HG03457 (cell line): ENCODE measurements around the gene PDE6D.
"Not testable (repeated sequence)": the region's sequence is repeated elsewhere in the genome, so short reads cannot be mapped to it uniquely, and the experiment has no call there.

Experiments used
- ATAC-seq: cut with Tn5 transposase; IDR thresholded peaks from one replicate; pipeline ENCODE4 v1.9.1; 2021; ENCODE audit warnings: moderate number of reproducible peaks; ENCODE audit not compliant: unreplicated experiment

Gene PDE6D

DNA sequence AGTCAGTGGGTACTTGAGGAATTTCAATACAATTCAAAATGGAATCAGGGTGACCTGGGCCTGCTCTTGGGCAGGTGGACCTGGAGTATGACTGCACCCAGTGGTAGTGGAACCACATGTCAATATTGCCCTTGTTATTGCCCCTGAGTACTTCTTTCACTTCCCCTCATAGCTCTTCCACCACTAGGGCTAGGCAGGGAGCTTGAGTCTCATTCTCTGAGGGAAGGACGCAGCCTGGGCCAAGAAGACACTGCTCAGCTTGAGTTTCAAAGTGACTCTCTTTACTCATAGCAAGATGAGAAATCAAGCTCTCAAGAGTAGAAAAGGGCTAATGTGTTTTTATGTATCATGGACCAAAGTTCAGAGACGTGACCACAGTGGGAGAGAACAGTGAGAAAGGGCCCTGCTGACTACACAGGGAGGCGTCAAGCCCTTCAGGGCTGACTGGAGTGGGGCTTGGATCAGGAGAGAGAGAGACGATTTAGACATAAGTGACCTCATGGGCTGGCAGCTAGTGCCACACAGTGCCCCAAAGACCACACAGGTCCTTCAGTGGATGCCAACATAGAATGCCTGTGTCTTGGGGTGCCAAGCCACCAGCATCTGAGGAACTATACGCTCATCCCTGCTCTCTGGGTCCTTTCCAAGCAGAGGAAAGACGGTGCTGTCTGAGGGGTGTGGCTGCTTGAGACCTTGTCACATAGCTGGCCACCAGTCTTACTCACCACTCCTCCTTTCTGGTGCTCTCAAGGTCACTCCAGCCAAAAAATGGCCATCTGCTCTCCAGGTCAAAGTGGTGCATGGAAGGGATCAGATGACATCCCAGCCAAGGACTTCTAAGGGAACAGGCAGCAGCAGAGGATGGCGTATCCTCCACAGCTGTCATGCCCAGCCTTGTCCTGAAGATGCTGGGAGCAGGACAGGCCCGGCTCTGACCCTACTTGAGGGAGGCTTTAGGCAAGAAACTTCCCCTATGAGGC lies 59.8 kb downstream of the PDE6D start:
- no peak for ATAC-seq

DNA sequence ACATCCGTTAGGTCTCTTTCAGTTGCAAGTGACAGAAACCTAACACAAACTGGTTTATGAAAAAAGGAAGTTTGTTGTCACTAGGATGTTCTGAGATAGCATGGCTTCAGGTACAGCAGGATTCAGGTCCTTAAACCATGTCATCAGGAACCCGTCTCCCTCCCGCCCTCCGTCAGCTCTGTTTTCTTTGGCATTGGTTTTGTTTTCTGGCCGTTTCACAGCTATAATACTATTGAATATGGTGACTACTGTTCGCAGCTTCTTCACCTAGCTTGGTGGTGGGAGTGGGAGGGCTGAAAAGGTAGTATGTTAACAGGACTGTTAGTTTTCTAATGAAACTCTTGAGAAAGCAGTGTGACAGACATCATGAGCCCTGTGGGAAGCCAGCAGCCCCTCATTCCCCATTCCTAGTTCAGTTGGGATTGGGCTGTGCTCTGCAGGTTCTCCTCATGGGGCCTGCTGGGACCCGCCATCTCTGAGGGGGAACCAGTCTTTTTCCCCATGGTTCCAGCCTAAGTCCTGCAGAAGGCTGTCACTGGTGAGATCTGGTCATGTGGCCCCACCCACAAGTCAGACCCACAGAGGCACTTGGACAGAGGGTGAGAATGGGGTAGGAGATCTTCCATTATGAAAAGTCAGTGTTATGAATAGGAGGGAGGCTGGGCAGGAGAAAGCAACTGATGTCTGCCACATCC lies 60.6 kb downstream of the PDE6D start:
- no peak for ATAC-seq

DNA sequence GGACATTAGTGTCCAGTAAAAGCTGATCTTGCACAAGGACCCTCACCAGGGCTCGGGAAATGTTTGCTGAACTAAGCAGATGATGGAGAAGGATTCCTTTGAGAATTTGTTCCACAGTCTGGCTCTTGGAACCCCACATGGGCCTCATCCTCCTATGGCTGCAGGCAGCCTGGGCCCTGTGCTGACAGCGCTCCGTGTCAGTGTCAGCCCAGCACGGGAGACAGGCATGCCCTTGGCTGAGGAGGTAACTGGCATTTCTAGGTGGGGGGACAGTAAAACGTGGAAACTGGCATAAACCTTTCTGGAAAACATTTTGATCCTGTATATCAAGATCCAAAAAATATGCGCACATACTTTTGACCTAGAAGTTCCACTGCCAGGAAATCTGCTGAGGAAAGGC lies 62.3 kb downstream of the PDE6D start:
- ATAC-seq, result no peak

DNA sequence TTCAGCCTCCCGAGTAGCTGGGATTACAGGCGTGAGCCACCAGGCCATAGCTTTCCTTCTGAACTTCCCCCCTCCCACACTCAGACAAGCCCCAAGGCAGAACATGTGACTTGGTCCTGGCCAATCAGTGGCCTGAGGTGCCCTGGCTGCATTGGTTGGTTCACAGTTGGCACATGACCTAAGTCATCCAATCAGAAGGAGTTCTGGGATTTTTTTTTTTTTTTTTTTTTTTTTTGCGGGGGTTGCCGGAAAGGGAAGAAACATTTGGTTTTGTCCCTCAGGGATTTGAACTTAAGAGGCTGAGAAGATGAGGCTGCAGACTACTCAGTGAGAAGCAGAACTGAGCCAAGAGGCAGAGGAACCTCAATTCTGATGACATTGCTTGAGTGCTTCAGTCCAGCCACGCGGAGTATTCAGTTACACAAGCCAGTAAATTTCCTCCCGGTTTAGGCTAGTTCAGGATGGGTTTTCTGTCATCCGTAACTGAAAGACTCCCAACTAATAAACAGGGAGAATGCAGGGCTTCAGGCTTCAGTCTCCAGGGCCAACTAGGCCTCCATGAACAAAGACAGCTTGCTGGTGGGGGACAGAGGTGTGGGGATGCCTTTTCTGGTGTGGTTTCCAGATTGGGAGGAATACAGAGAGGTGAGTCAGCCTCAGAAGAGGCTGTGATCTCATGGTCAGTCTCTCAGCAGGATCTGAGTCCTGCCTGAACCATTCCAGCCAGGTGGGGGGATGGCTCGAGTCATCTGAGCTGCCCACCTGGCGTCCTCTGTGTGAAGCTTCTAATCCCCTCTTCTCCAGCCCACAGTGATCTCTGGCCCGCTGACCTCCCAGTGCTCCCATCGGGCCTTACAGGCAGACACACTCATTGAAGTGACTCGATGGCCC lies 63.6 kb downstream of the PDE6D start:
- ATAC-seq, result no peak

DNA sequence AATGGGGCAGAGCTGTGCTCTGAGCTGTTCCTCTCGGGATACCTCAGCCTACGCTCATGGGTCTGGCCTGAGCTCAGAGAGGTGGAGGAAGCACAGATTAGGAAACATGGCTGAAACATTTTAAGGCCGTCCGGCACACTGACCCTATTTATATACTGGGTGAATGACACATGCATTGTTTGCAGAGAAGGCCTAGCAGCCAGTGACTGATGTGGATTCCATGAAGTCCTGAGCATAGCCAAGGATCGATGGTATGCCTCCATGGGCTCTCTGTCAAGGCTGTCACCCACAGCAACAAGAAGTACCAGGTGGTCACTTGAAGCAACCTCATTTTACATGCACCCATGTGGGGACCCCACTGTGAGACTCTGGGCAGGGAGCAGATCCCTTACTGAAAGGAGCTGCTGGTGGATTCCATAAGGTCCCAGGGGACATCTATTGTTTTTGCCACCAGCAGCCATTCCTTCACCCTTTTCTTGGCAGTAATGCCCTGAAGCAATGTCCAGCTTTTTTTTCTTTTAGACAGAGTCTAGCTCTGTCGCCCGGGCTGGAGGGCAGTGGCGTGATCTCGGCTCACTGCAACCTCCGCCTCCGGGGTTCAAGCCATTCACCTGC lies 64.3 kb downstream of the PDE6D start:
- no peak for ATAC-seq

DNA sequence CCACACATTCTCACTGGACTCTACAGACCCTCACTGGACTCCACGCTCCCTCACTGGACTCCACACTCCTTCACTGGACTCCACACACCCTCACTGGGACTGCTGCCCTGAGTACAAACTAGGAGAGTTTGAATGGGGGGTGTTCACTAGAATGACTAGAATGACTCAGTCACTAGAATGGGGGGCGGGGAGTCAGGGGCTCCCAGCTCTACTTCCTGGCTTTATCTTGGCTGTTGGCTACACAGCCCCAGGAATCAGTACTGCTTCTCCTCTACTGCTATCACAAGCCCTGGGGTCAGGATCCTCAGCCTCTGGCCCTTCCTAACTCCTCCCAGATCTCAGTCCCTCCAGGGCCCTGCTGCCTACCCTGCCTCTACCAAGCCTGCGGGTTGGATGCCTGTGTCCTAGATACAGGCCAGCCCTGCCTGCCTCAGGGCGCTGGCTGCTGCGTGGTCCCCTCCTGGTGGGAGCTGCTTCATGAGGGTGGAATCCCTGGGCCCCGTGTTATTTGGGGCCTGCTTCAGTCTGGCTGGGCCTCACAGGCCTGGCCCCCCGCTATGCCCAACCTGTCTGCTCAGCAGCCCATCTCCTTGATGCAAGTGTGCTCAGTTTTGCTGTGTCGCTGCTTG lies 65.0 kb downstream of the PDE6D start:
- ATAC-seq, result no peak

DNA sequence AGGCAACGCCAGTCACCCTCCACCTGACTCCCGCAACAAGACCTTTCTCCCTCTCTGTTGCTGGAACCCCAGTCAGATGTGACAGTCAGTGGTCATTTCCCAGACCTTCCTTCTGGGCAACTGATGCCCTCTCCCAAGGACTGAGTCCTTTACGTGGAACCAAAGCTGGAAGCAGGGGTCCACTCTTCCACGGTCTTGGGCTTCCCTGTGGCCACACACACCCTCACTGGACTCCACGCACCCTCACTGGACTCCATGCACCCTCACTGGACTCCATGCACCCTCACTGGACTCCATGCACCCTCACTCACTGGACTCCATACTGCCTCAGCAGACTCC lies 65.6 kb downstream of the PDE6D start:
- no peak for ATAC-seq

DNA sequence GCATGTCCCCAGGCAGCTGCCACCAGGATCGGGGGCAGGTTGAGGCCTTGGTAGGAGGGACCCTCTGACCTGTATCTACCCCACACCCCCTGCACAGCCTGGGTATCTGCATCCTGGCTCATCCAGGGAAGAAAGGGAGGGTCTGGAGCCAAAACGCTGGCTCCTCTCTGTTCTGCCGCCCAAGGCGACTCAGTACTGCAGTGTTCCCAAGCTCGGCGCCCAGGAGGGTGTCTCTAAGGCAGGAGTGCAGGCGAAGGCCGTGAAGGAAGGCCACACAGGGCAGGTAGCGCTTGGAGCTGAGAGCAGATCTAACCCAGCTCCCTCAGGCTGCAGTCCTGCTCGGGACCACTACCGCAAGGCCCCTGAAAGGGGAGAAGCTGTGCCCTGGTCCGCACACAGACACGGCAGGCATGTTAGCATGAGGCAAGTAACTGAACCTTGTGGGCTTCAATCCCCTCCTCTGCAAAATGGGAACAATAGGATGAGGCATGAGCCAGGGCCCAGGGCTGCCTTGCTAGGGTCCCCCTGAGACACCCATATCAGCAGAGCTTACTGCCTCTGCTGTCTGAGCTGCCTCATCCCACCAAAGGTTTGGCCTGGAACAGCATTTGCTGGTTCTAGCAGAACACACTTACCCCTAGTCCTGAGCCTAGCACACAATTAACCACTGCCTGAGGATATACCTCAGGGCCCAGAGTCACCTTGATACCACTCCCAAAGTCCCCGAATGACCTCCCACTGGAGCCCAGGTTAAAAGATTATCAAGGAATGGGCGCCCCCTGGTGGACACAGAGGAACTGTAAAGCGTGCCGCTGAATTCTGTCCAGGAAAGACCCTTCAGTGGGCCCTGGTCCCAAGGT lies 66.2 kb downstream of the PDE6D start:
- ATAC-seq, result no peak

DNA sequence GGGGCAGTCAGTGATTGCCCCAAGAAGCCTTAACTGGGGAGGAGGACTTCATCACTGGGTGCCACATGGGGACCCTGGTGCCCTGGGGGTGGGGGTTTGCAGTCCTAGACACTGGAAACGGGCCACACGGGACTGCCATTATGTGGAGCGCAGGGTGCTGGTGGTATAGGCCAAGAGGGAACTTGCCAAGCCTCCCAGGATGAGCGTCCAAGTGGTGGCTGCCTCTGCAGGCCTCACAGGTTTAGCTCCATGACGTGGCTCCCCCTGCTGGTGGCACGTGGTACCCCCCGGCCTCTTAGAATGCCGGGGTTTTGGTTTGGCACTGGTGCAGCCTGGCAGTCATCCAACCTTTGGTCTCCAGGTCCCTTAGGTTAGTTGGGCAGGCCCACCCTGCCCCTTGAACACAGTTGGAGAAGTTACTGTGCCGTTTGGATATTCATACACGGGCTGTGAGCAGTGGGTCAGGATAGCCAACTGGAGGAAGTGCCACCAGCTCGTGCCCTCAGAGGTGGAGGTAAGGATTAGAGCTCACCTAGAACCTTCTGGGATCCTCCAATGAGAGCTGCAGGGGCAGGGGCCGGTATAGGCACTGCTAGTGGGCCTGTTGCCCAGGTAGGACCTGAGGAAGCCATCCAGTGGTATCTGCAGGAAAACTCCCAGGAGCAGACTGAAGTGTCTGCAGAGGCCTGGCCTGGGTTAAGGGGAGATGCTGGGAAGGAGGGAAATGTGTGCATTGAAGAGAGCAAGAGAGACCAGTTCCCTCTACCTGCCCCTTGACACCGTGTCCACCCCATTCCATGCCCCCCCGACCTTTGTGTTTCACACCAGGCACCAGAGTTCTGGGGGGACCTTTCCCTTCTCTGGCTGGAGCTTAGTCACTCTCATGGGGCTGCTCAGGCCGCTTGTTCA lies 67.1 kb downstream of the PDE6D start:
- ATAC-seq, result no peak

DNA sequence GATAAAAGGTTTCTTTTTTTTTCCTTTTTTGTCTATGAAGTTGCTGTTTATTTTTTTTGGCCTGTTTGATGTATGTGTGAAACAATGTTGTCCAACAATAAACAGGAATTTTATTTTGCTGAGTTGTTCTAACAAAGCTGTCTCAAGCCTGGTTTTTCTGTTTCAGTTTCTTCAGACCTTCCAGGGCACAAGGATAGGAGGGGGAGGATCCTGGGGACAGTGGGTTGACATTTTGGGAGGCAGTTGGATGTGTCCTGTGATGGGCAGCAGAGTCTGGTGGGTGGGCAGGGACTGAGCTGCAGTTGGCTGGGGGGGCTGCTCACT lies 67.7 kb downstream of the PDE6D start:
- not testable (repeated sequence) for ATAC-seq

DNA sequence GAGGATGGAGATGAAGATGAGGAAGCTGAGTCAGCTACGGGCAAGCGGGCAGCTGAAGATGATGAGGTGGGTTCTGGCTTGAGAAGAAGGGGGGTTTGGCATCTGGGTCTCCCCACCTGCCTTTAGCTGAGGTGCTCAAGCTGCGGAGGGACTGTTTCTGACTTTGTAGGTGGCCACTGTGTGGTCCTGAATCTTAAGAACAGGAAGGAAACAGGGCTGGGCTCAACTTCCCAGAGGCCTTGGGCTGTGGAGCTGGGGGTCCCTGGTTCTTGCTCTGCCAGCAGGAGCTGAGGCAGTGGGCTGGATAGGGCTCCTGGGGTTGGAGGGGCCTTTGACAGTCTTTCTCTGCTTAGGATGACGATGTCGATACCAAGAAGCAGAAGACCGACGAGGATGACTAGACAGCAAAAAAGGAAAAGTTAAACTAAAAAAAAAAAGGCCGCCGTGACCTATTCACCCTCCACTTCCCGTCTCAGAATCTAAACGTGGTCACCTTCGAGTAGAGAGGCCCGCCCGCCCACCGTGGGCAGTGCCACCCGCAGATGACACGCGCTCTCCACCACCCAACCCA lies 68.5 kb downstream of the PDE6D start:
- not testable (repeated sequence) for ATAC-seq

DNA sequence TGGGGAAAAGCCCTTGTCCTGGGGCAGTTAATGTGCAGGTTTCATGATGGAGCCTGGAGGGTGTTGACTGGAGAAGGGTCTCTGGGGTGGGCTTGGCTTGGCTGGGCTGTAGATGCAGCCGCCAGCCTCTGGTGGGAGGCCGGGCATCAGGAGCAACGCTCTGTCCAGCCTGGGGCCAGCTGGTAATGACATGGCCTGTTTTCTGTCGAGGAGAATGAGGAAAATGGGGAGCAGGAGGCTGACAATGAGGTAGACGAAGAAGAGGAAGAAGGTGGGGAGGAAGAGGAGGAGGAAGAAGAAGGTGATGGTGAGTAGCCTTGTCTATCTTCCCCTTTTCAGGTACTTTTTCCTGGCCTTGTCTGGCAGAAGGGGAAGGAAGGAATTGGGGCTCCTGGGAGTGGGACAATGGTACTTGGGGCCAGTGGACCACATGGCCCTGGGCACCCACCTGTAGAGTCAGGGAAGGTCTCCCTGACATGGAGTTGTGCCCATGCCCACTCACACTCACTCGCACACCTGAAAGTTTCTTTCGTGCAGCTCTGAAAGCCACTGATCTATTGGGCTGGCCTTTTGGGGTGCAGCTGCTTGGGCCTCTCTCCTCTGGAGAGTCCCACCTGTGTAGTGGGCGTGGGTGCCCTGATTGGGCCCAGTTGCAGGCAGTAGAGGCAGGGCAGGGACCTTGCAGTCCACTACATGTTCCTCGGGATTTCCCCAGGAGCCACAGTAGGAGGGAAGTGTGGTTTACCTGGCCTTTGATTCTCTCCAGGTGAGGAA lies 69.2 kb downstream of the PDE6D start:
- no peak for ATAC-seq

DNA sequence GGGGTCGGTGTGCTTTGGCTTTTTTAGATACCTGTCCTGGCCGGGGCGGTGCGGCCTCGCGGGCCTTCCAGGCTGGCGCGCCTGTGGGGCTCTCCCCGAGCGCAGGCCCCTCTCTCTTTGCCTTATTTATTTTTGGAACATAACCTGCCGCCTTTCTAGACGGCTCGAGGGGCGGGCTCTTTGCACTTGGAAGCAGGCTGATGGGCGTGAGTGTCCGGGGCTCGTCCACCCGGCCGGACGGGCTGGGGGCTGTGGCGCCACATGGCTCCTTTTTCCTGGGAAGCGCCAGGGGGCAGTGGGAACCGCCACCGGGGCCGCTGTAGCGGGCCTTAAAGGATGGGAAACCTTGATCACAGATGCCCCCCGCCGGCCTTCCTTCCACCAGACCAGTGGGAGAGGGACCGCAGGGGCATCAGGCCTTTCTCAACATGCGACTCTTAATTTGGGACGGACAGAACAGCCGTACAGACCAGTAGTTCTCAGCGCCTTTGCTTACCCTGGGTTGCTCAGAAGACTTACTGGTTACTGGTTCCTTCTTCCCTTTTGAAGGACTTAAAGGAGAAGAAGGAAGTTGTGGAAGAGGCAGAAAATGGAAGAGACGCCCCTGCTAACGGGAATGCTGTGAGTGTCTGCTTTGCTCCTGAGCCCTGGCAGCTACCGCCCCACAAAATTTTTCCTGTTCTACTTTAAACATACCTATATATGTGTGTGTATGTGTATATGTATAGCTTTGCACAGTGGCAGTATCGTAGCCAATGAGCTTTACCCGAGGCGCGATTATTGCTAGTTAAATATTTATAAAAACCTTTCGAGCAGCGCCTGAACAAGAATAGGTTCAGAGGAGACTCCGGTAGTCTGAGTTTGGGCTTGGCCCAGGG lies 70.0 kb downstream of the PDE6D start:
- ATAC-seq, result no peak

DNA sequence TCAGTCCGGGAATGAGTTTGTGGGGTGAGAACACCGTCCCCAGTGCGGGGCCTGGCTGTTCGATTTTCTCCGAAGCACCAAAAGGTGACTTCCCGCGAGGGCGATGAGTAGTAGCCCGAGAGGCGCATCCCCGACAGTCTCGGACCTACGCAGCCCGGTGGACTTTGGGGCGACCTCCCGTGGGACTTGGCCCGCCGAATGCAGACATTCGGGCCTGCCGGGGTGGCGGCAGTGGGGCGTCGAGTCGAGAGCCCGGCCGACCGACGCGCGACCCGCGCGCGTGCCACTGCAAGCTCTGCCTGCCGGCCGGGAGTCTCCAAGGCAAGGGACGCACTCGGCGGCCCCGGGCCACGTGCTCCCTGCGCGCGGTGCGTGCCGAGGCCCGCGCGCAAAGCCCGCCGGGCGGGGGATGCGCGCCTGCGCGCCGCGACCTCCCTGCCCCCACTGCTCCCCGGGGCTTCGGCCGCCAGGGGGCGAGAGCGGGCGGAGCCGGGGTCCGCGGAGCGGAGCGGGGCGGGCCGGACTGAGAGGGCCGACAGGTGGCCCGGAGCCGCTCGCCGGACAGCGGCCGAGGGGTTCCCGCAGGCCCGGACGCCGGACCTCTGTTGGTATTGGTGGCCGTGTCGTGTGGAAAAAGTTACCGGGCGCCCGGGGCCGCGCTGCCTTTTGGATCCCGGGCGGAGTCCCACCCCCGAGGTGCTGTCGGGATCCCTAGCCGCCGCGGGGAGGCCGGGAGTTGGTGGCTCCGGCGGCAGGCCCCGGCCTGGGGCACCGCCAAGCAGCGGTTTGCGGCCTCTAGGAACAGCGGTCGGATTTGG lies 70.9 kb downstream of the PDE6D start:
- peak; percentile 15 for ATAC-seq

DNA sequence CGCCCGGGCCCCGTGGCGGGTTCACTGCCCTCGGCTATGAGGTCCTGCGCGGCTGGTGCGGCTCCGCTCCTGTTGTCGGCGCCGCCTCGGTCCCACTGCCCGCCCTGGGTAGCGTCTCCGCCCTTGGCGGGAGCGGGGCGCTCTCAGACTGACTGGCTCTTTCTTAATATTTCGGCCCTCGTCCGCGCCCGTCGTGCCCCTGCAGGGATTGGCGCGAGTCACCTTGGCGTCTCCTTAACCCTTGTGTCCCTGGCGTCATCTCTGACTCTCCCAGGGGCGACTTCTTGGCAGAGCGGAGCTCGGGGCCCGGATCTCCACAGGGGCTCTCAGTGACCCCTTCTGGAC lies 71.5 kb downstream of the PDE6D start:
- no peak for ATAC-seq
